Activated CD8-positive, alpha-beta T cell treated with anti-CD3 and anti-CD28 coated beads for 36 hours (primary cell): ENCODE results near the gene NAT14. TPM values are rescaled to one million over a fixed set of nuclear protein-coding genes. Genes with fewer than 3 reads are reported as not detected.

Experiments
- ATAC-seq: fragments of 200-7000 bp; cut with Tn5 transposase; one replicate; pipeline ENCODE4 v1.10.0; 2021; ENCODE audit warnings: mild to moderate bottlenecking, moderate library complexity
- CTCF ChIA-PET: fragments of 350-600 bp; sonication (Branson Sonifier 250); formaldehyde crosslinking; loops from one replicate; lab custom pipeline; 2021; ENCODE audit warnings: antibody characterized with exemption; lab: Charles Lee
- POLR2A ChIA-PET: fragments of 350-600 bp; sonication (Branson Sonifier 250); formaldehyde crosslinking; loops from one replicate; lab custom pipeline; 2021; ENCODE audit warnings: antibody characterized with exemption; lab: Charles Lee
- DNase-seq: peaks from one replicate; pipeline ENCODE4 v3.0.0-alpha.2; 2020
- H3K27ac Mint-ChIP-seq: one replicate; pipeline ENCODE4 v1.8.0; 2021; ENCODE audit warnings: mild to moderate bottlenecking, mixed read lengths
- H3K27me3 Mint-ChIP-seq: one replicate; pipeline ENCODE4 v1.8.0; 2021; ENCODE audit warnings: mixed read lengths
- H3K36me3 Mint-ChIP-seq: one replicate; pipeline ENCODE4 v1.8.0; 2021; ENCODE audit warnings: low read depth, mixed read lengths
- H3K4me1 Mint-ChIP-seq: one replicate; pipeline ENCODE4 v1.8.0; 2021; ENCODE audit warnings: low read depth, mixed read lengths
- H3K4me3 Mint-ChIP-seq: one replicate; pipeline ENCODE4 v1.8.0; 2021; ENCODE audit warnings: mild to moderate bottlenecking, moderate library complexity, mixed read lengths
- H3K9me3 Mint-ChIP-seq: one replicate; pipeline ENCODE4 v1.8.0; 2021; ENCODE audit warnings: mixed read lengths
- CTCF ChIP-seq: fragments of 200-600 bp; IDR thresholded peaks from one replicate; pipeline ENCODE4 v1.8.0; 2022; ENCODE audit warnings: antibody characterized with exemption, mild to moderate bottlenecking
- intact Hi-C: fragments of 100-400 bp; cut with micrococcal nuclease; formaldehyde crosslinking; loops from one replicate; pipeline ENCODE4 v1.10.0; 2022
- total RNA-seq, 2 experiments: library from RNA; stranded (reverse); gene quantifications; one replicate each; pipeline ENCODE4 v1.2.3, GENCODE V29; 2021

NAT14 gene
- total RNA-seq, 2 experiments from 2014 or later: 18.9 to 19.9 TPM

DNA sequence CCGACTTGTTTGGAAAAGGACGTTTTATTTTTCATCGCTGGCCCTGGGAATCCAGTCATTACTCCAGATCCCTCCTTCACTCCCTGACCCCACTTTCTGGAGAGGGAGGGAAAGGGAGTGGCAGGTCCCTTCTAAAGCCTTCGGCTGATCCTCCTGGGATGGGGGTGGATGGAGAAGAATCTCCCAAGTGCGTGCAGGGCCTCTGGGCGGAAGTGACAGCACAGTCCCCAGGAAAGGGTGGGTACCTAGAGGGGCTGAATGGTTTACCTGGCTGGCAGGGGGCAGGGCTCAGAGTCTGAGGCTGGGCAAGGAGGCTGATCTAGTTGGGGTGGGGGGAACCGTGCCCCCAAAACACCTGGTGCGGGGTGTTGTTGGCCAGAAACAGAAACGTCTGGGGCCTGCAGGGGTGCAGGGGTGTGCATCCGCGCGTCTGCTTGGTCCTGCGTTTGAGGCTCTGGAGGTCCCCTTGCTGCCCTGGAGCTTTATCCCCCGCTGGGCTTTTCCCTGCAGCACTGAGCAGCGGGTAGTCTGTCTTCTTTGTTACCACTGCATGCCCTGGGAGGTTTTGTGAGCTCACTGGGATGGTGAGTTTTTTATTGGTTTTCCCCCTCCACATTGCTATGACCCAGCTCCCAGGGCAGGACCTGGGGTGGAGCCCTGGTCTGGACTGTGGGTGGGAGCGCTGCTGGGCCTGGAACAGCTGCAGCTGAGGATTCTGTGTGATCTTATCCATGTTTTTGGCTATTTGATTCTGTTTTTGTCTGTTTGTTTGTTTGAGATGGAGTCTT is 11.6 kb upstream of the NAT14 start:
- no peak for TF ChIP-seq CTCF
- ChIA-PET POLR2A (interaction anchor here (0.6 to 0.9 kb wide), 2 partner anchors 31 to 125 kb away, joined by 3 read pairs; no protein-coding TSS in a partner anchor), CTCF (interaction anchor here (0.8 to 5.6 kb wide), 4 partner anchors 14 to 159 kb away, joined by 3 to 47 read pairs (median 3); no protein-coding TSS in a partner anchor)
- no peaks in the 10 kb centered on the region for H3K27me3 Mint-ChIP-seq
- no peak for DNase-seq
- peaks cover 12% of the 10 kb centered on the region for H3K4me1 Mint-ChIP-seq
- H3K36me3 Mint-ChIP-seq: peaks cover 2% of the 10 kb centered on the region
- H3K9me3 Mint-ChIP-seq: no peaks in the 10 kb centered on the region
- H3K27ac Mint-ChIP-seq: no peak overlapping the region
- no peak for ATAC-seq
- no peak overlapping the region for H3K4me3 Mint-ChIP-seq
- intact Hi-C loops: no loop called here

DNA sequence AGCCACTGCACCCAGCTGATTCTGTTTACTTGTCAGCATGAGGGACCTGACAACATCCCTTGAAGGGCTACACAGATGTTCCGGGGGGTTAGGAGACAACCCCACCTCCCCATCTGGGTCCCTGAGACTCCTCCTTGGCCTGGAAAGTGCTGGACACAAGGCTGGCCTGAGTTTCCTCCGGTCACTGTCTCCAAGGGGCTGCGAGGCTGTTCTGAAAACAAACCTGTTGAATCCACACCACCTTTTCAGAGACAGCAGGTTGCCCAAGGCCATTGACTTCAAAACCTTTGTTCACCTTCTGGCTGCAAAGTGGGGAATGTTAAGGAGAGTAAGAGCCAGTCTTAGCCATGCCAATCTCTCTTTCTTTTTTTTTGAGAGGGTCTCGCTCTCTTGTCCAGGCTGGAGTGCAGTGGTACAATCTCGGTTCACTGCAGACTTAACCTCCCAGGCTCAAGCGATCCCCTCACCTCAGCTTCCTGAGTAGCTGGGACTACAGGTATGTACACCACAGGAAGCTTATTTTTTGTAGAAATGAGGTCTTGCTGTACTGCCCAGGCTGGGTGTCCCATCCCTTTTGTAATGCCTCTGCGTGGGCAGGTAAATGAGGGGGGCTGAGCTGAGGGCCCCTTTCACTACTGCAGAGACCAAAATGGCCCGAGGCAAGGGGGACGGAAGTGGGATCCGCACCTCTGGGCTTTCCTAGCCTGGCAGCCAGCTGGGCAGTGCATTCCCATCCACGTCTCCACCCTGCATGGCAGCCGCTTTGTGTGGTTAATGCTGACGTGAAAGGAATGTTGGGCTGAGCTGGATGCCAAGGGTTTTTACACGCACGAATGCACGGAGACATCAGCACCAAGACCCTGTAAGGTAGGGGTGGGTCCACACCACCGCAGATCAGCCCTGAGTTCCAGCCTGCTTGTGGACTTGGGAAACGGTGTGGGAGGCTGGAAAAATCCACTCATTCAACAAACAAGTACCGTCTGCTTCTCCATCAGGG is 10.4 kb upstream of the NAT14 start:
- intact Hi-C loops: no loop called here
- DNase-seq (no peak), ATAC-seq (no peak)
- Mint-ChIP-seq H3K4me3 (peak overlapping the region; percentile 86), H3K27me3 (no peaks in the 10 kb centered on the region), H3K9me3 (no peaks in the 10 kb centered on the region), H3K4me1 (peaks cover 23% of the 10 kb centered on the region), H3K36me3 (peaks cover 2% of the 10 kb centered on the region), H3K27ac (no peak overlapping the region)
- ChIA-PET POLR2A (interaction anchor here (0.6 to 3.5 kb wide), 3 partner anchors 12 to 123 kb away, joined by 3 to 22 read pairs (median 3); partner anchors contain the start of gene NAT14), CTCF (interaction anchor here (0.8 to 5.6 kb wide), 7 partner anchors 7 to 173 kb away, joined by 3 to 47 read pairs (median 3); no protein-coding TSS in a partner anchor)
- no peak for TF ChIP-seq CTCF

GRCh38 chr19:55476100-55476775 is 8.8 kb upstream of the NAT14 start, which contains the start of gene ZNF628:
Gene ZNF628 (plus strand): TSS chr19:55476617. CDS start chr19:55479911, 3,294 bp downstream.
- H3K4me3 Mint-ChIP-seq: peak within 1 kb of the TSS; percentile 91
- DNase-seq (peak; percentile 99), ATAC-seq (peak; percentile 93)
- TF ChIP-seq CTCF: no peak
- intact Hi-C loops: no loop called here
- peaks cover 2% of the 10 kb centered on the region for H3K36me3 Mint-ChIP-seq
- ChIA-PET CTCF (interaction anchor here (0.8 to 5.6 kb wide), 7 partner anchors 9 to 184 kb away, joined by 3 to 47 read pairs (median 4); partner anchors contain the start of gene NAT14), POLR2A (interaction anchor here (0.9 to 3.5 kb wide), 7 partner anchors 10 to 221 kb away, joined by 3 to 22 read pairs (median 3); partner anchors contain the start of genes FIZ1, NAT14 and ZNF524)
- H3K27me3 Mint-ChIP-seq: no peaks in the 10 kb centered on the region
- peaks cover 28% of the 10 kb centered on the region for H3K4me1 Mint-ChIP-seq
- H3K9me3 Mint-ChIP-seq: no peaks in the 10 kb centered on the region
- peak within 1 kb of the TSS; percentile 92 for H3K27ac Mint-ChIP-seq

GRCh38 chr19:55477905-55478304 is 7.1 kb upstream of the NAT14 start:
- intact Hi-C loops: no loop called here
- CTCF ChIA-PET: interaction anchor here (4.2 kb wide), 1 partner anchor 11 kb away, joined by 45 read pairs; no protein-coding TSS in a partner anchor
- TF ChIP-seq CTCF: no peak
- ATAC-seq (no peak), DNase-seq (no peak)
- peaks cover 28% of the 10 kb centered on the region for H3K4me1 Mint-ChIP-seq
- no peak overlapping the region for H3K27ac Mint-ChIP-seq
- H3K27me3 Mint-ChIP-seq: no peaks in the 10 kb centered on the region
- H3K4me3 Mint-ChIP-seq: peak overlapping the region; percentile 91
- POLR2A ChIA-PET: interaction anchor here (1.8 to 3.5 kb wide), 2 partner anchors 8 to 122 kb away, joined by 5 to 22 read pairs; partner anchors contain the start of genes FIZ1, NAT14 and ZNF524
- H3K36me3 Mint-ChIP-seq: peaks cover 2% of the 10 kb centered on the region
- H3K9me3 Mint-ChIP-seq: no peaks in the 10 kb centered on the region
